Right lobe of liver (tissue), 4 donors: Measurements from ENCODE around the gene BCAP31.

Experiments used
- POLR2A ChIP-seq: fragments of 450-650 bp; IDR thresholded peaks from one replicate; pipeline ENCODE4 v1.6.1; 2017; ENCODE audit warnings: antibody characterized with exemption, mild to moderate bottlenecking
- TF ChIP-seq, protein P1 (sequence below), 4 donors: fragments of 200-600 bp in 3 of 4; fragments of 450-650 bp in 1 of 4; IDR thresholded peaks; one replicate each; pipeline versions ENCODE4 v1.5.1 to v1.8.0; 2016 to 2022; ENCODE audit warnings: antibody characterized with exemption in 4 of 4, mild to moderate bottlenecking in 2 of 4
- donor health status: DM: no; HTN: no; CAD: no.
- donor health status: DM: no; HTN: no; CAD: no.
- donor health status: DM: no; HTN: yes; CAD: no.

- TF ChIP-seq POLR2A = no peak
- TF ChIP-seq, protein P1, sequence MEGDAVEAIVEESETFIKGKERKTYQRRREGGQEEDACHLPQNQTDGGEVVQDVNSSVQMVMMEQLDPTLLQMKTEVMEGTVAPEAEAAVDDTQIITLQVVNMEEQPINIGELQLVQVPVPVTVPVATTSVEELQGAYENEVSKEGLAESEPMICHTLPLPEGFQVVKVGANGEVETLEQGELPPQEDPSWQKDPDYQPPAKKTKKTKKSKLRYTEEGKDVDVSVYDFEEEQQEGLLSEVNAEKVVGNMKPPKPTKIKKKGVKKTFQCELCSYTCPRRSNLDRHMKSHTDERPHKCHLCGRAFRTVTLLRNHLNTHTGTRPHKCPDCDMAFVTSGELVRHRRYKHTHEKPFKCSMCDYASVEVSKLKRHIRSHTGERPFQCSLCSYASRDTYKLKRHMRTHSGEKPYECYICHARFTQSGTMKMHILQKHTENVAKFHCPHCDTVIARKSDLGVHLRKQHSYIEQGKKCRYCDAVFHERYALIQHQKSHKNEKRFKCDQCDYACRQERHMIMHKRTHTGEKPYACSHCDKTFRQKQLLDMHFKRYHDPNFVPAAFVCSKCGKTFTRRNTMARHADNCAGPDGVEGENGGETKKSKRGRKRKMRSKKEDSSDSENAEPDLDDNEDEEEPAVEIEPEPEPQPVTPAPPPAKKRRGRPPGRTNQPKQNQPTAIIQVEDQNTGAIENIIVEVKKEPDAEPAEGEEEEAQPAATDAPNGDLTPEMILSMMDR (IDR thresholded peaks at IDR 0.05) = no peak
Observed at GRCh38 chrX:153736071-153736820, 12.1 kb upstream of the BCAP31 start.
